Measurements from ENCODE around the gene TLE4. TPM values are rescaled to one million over a fixed set of nuclear protein-coding genes. Genes with fewer than 3 reads are reported as not detected.
A peak's percentile ranks its signal among the peaks of the same experiment; 100 is the strongest.

TLE4 gene
- total RNA-seq, 1 donor from 2014 or later, result 58.0 TPM

DNA sequence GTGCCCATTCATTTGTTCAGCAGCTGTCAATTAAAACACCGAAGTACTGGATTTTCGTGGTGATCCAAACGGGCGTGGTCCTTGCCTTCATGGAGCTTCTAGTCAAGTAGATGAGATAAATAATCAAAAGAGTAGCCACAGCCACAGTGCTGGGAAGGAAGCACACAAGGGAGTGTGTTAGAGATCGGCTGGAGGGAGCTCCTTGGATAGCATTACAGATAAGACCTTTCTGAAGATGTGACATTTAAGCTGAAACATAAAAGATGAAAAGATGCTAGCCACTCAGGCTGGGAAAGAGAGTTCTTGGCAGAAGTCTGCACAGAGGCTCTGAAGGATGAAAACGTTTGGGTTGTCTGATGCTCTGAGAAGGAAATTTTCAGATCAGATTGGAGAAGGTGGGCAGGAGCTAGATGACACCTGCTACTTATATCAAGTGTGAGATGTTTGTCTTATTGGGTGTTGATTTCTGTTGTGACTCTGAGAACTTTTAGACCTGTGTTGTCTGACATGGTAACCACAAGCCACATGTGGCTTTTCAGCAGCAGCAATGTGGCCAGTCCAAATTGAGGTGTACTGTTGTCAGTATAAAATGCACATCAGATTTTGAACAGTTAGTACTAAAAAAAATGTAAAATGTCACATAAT is 123.9 kb downstream of the TLE4 start:
- no peak for DNase-seq (ENCODE audit: low spot score in 2 of 2)
- H3K9me3 ChIP-seq, result no peaks in the 10 kb centered on the region
- intact Hi-C loops (cut with DNase I), result no loop called here
- no peaks in the 10 kb centered on the region for H3K27me3 ChIP-seq
- H3K27ac ChIP-seq, result no peak overlapping the region
- no peak overlapping the region for H3K4me3 ChIP-seq
- no peaks in the 10 kb centered on the region for H3K4me1 ChIP-seq
- no peaks in the 10 kb centered on the region for H3K36me3 ChIP-seq
- TF ChIP-seq, protein P1, sequence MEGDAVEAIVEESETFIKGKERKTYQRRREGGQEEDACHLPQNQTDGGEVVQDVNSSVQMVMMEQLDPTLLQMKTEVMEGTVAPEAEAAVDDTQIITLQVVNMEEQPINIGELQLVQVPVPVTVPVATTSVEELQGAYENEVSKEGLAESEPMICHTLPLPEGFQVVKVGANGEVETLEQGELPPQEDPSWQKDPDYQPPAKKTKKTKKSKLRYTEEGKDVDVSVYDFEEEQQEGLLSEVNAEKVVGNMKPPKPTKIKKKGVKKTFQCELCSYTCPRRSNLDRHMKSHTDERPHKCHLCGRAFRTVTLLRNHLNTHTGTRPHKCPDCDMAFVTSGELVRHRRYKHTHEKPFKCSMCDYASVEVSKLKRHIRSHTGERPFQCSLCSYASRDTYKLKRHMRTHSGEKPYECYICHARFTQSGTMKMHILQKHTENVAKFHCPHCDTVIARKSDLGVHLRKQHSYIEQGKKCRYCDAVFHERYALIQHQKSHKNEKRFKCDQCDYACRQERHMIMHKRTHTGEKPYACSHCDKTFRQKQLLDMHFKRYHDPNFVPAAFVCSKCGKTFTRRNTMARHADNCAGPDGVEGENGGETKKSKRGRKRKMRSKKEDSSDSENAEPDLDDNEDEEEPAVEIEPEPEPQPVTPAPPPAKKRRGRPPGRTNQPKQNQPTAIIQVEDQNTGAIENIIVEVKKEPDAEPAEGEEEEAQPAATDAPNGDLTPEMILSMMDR (IDR thresholded peaks at IDR 0.05), result no peak

DNA sequence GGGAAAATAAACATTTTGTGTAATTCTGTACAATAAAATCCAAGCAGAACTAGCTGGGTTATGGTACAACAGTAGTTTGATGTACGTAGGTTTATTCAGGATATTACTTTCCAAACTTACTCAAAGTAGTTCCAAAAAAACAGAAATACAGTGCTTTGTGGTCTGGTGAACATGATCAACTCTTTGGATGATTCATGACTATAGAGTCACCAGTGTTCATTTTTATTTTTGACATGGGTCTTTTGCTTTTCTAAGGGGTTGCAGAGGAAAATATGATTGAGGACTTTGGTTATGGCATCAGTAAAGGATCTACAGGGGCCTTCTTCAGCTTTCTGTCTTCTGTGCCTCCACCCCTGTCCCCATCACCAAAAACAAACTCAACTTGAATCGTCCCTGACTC is 127.2 kb downstream of the TLE4 start:
- no peaks in the 10 kb centered on the region for H3K4me1 ChIP-seq
- no peaks in the 10 kb centered on the region for H3K9me3 ChIP-seq
- H3K27me3 ChIP-seq, result no peaks in the 10 kb centered on the region
- TF ChIP-seq, protein P1 (IDR thresholded peaks at IDR 0.05), result no peak
- DNase-seq (ENCODE audit: low spot score in 2 of 2), result no peak
- no peak overlapping the region for H3K27ac ChIP-seq
- intact Hi-C loops (cut with DNase I), result no loop called here
- no peak overlapping the region for H3K4me3 ChIP-seq
- no peaks in the 10 kb centered on the region for H3K36me3 ChIP-seq

DNA sequence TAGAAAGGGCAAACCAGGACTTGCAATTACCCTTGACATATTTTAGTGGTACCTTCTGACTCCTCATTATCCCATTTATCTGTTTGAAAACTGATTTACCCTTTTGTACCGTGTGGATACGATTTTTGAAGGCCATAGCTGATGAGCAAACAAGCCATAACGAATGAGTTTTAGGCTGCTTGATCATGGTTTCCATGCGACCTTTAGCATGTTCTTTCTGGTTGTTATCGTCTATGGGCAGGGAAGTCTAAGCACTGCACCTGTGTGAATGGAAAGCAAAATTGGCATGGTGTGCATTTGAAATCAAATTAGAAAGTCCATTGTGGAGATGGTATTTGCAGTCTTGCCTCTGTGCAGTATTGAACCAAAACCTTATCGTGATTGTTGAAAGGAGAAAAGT is 127.7 kb downstream of the TLE4 start:
- TF ChIP-seq, protein P1 (IDR thresholded peaks at IDR 0.05), result no peak
- Histone ChIP-seq H3K4me1 (no peaks in the 10 kb centered on the region), H3K27me3 (no peaks in the 10 kb centered on the region), H3K4me3 (no peak overlapping the region), H3K27ac (no peak overlapping the region), H3K36me3 (no peaks in the 10 kb centered on the region), H3K9me3 (no peaks in the 10 kb centered on the region)
- intact Hi-C loops (cut with DNase I), result no loop called here
- no peak for DNase-seq (ENCODE audit: low spot score in 2 of 2)

DNA sequence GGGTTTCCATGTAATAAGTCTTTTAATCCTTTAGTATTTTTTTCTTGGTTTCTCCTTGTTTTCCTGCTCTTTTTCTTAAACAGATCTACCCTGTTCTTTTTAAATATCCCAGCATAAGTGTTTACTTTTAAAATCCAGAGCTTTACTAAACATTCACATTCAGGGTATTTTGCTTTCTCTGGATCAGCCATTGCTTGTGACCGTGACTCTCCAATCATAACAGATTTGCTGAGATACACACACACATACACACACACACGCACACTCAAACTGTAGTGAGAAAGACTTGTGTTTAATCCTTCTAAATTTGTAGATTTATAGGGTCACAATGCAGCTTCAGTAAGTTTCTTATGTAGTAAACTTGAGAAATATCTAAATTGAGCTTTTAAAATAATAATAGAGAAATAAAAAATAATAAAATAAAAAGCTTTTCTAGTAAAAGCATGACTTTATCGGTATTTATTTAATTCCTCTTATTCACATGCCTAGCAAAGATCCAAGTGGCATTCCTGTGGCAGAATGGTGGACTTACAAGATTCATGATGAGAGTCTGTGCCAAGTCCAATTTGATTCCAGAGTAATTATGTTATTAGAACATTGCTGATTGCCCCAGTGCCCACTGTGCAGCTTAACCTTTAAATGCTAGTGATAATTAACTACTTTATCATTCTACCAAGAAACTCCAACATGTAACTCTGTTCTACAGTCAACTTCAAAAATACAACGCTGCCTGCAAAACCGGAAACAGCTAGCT is 129.0 kb downstream of the TLE4 start:
- H3K27ac ChIP-seq, result no peak overlapping the region
- no peak for DNase-seq (ENCODE audit: low spot score in 2 of 2)
- TF ChIP-seq, protein P1 (IDR thresholded peaks at IDR 0.05), result no peak
- no peak overlapping the region for H3K4me3 ChIP-seq
- intact Hi-C loops (cut with DNase I), result no loop called here
- H3K4me1 ChIP-seq, result no peaks in the 10 kb centered on the region
- H3K27me3 ChIP-seq, result no peaks in the 10 kb centered on the region
- H3K9me3 ChIP-seq, result no peaks in the 10 kb centered on the region
- H3K36me3 ChIP-seq, result no peaks in the 10 kb centered on the region

DNA sequence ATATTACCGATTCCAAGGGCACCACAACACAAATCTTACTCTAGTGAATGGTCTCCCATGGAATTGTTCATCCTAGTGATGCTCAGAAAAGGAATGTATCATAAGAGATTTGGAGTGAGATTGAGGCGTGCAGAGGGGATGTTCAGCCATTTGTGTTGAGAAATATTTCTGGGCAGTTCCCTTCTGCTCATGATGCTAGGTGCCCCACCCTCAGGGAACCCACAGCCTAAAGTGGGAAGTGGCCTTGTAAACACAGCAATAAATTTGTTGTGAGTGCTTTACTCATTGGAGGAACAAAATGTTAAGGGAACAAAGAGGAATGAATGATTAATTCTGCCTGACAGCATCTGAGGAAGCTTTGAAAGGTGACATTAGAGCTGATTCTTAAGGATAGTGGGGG is 129.9 kb downstream of the TLE4 start:
- Histone ChIP-seq H3K4me3 (no peak overlapping the region), H3K27me3 (no peaks in the 10 kb centered on the region), H3K27ac (no peak overlapping the region), H3K36me3 (peaks cover 0 to under 1% of the 10 kb centered on the region in 2 donors), H3K4me1 (no peaks in the 10 kb centered on the region), H3K9me3 (no peaks in the 10 kb centered on the region)
- TF ChIP-seq, protein P1 (IDR thresholded peaks at IDR 0.05), result no peak
- DNase-seq (ENCODE audit: low spot score in 2 of 2), result peak in 1 of 2 donors; percentile 33
- intact Hi-C loops (cut with DNase I), result no loop called here

Data from ascending aorta (tissue), 2 donors.